GM12865 (cell line): Measurements from ENCODE around the gene CAPZB.

Experiments used
- DNase-seq: peaks from one replicate; pipeline ENCODE4 v3.0.0; 2010; ENCODE audit warnings: low read depth
- H3K4me3 ChIP-seq: 2 replicates; pipeline ENCODE4 v1.5.1; 2011; ENCODE audit warnings: mild to moderate bottlenecking, low read depth, low read length, control low read depth
- TF ChIP-seq, protein P1 (sequence below): IDR thresholded peaks from 2 replicates; pipeline ENCODE4 v1.5.1; 2011; ENCODE audit warnings: low read length, control low read depth, low read depth, inconsistent platforms; ENCODE audit not compliant: insufficient read depth; ENCODE audit errors: missing control alignments

Gene CAPZB

DNA sequence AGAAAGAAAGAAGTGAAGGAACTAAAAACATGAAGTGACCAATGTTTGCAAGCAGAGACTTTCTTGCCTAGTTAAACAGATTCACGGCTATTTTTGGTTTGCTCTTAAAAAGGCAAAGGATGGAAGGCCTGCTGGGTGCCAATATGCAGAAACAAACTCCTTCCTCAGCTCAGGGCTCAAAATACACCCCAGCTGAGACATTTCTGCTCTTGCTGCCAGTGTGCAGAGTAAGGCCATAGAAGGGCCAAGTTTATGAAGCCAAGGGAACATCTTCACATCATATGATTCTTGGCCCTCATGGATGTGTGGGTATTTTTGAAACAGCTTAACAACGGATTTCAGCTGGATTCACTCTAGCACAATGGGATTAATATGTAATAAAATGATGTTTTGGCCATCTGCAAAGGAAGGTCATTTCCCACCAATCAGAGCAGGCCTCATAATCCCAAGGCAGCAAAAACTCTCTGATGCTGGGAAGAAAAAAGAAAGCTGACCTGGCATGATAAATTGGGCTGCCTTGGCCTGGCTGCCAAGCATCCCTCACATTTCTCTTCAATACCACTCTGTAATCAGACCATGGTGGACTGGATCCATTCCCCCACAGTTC, 70.7 kb downstream of the CAPZB start:
- no peak for DNase-seq
- H3K4me3 ChIP-seq = no peak overlapping the region
- TF ChIP-seq, protein P1, sequence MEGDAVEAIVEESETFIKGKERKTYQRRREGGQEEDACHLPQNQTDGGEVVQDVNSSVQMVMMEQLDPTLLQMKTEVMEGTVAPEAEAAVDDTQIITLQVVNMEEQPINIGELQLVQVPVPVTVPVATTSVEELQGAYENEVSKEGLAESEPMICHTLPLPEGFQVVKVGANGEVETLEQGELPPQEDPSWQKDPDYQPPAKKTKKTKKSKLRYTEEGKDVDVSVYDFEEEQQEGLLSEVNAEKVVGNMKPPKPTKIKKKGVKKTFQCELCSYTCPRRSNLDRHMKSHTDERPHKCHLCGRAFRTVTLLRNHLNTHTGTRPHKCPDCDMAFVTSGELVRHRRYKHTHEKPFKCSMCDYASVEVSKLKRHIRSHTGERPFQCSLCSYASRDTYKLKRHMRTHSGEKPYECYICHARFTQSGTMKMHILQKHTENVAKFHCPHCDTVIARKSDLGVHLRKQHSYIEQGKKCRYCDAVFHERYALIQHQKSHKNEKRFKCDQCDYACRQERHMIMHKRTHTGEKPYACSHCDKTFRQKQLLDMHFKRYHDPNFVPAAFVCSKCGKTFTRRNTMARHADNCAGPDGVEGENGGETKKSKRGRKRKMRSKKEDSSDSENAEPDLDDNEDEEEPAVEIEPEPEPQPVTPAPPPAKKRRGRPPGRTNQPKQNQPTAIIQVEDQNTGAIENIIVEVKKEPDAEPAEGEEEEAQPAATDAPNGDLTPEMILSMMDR = no peak

DNA sequence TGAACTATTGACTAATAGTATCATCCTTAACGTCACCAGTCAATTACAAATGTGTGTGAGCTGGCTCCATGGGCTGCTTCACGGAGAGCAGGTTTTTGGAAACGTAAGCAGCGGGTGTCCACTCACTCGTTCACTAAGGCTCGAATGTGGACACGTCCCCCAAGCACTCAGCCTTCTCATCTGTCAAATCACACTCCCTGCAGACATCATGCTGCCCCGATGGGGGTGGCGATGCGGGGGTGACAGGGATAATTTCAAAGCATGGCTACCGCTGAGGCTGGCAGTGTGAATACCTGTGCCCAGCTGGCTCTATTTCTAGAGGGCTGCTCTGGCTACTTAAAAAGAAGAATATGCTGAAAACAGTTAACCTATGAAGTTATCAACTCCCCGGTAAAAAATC, 71.3 kb downstream of the CAPZB start:
- TF ChIP-seq, protein P1 = no peak
- H3K4me3 ChIP-seq = no peak overlapping the region
- DNase-seq = no peak

DNA sequence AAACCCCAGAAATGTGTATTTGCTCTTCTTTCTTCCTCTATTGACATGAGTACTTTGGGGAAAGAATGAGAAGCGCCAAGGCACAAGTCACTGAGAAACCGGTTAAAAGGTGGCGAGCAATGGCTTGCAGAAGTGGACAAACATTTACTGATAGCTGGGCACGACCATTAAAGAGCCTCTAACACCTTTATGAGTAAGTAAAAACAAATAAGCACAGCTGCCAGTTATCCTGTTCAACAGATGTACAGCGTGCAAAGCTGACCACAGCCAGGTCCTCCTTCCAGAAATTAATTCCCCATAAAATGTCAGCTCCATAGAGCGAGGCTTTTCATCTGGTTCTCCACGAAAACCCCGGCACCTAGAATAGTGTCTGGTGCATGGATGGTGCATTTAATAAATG, 72.7 kb downstream of the CAPZB start:
- no peak overlapping the region for H3K4me3 ChIP-seq
- TF ChIP-seq, protein P1 = no peak
- DNase-seq = no peak

DNA sequence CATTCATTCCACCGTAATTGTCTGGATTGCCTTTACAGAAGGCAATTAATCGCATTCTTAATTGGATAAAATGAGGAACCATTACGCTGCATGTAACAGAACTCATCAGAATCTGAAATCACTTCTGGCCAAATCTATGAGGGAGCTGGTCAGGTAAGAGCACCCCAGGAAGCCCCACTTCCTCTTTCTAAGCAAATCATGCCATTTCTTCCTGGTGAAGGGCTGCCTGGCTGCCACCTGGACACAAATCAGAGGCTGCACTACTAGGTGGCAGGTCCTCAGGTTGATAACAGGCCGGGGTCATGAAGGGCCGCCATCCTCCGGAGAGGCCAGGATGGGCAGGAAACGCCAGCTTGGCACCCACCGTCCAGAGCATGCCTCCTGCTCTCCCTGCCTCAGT, 73.7 kb downstream of the CAPZB start:
- H3K4me3 ChIP-seq = no peak overlapping the region
- DNase-seq = peak; percentile 63
- TF ChIP-seq, protein P1 = no peak

DNA sequence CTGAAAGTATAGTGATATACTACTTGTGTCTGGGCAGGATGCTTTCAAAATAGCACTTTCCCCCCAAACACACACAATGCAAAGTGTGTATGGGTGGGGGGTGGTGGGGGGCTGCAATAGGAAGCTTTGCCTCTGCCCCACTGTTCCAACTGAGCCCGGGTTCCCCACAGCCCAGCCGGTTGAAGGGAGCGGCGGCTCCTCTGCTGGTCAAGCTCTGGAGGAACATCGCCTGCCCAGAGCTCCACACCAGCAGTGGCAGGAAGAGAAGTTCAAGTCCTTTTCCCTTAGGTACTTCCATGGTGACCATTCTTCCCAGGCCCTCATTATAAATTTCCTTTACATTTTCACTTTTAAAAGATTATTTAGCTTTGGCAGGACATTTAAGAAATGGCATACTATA, 74.9 kb downstream of the CAPZB start:
- H3K4me3 ChIP-seq = no peak overlapping the region
- DNase-seq = no peak
- TF ChIP-seq, protein P1 = no peak

DNA sequence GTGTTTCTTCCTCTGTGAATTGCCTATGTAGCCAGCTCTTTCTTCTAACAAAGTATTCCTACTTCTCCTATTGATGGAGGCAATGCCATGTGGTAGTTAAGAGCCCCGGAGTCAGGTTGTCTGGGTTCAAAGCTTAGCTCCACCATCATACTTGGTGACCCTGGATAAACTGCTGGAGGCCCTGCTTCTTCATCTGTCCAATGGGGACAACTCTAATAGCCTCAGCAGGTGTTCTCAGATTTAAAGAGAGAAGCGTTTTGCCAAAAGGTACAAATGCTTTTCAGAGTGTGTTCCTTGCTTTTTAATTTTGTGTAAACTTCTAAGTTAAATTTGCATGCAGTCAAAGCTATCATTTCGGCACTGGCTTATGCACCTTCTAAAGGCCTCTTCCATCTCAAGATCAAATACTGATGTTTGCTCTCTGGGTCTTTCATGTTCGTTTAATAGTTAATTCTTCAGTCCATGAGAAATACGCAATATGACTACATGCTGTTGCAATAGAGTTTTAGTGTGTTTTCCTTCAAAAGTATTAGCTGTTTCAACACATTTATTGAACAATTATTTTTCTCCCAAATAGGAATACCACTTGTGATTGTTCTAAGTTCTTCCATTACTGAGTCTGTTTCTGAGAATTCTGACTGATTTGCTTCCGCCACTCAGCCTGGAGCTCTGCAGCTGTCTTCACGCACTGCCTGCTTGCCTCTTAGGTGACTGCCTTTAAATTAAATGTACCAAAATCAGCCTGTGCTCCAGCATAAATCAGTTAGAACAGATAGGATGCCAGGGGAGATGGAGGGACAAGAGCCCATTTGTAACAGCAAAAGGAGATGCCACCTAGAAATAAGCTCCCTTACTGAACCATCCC, 75.6 kb downstream of the CAPZB start:
- no peak overlapping the region for H3K4me3 ChIP-seq
- DNase-seq = no peak
- TF ChIP-seq, protein P1 = no peak
